Activated CD8-positive, alpha-beta memory T cell treated with anti-CD3 and anti-CD28 coated beads for 4 hours (primary cell): Measurements from ENCODE around the gene XIRP2.

Experiments
- DNase-seq, 2 donors: peaks; one replicate each; pipeline ENCODE4 v3.0.0-alpha.2; 2020; ENCODE audit warnings: low read depth in 2 of 2

The XIRP2 gene

GRCh38 chr2:166888180-166888579, at the start of gene XIRP2:
TSS of gene XIRP2 (plus strand) at chr2:166888480. CDS start at chr2:166903483, 15,003 bp downstream.
- DNase-seq, result no peak

DNA sequence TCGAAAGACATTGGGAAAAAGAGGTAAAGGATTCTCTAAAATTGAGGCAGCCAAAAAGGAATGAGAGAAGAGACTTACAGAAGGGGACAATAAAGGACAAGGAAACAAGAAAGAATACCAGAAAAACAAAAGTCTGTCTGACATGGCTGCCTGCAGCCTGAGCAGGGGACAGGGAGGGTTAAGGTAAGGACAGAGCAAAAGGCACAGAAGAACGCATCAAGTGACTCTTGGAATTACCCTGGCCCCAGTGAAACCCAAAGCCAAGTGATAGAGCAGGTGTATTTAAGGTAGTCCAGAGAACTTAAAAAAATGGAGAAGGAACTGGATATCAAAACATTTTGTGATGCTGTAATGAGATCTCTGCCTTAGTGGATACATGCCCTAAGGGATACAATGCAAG, 47.1 kb upstream of the XIRP2 start:
- DNase-seq, result no peak

DNA sequence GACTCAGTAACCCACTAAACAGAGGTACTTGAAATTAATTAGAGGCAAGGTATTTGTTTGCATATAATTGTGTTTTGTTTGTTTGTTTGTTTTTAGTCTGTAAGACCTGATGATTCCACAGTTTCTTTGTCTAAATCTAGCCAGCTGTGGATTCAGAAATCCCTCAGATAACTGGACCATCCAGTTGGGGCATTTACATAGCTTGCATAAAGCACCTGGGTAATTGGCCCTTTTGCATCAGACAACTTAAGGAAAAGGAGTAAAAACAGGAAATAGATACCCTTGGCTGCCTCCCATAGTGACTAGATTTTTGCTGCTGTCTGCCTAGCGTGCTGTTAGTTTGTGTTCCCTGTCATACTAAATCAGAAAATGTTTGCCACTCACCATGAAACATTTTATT, 46.6 kb upstream of the XIRP2 start:
- no peak for DNase-seq

DNA sequence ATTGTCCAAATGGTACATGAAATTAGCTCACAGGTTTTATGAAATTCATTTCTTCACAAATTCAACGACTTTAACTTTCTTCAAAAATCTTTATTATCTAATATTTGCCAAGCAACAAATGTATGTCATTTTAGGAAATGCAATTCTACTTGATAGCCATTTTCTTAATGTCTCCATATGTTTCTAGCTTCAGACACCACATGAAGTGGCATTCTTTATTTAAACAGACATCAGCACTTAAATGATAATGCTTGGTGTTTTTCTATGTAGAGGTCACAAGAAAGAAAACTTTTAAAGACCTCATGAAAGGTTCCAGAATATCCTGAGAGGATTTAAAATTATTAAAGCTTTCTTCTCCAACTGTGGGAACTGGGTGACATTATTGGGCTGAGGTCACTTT, 44.2 kb upstream of the XIRP2 start:
- no peak for DNase-seq

DNA sequence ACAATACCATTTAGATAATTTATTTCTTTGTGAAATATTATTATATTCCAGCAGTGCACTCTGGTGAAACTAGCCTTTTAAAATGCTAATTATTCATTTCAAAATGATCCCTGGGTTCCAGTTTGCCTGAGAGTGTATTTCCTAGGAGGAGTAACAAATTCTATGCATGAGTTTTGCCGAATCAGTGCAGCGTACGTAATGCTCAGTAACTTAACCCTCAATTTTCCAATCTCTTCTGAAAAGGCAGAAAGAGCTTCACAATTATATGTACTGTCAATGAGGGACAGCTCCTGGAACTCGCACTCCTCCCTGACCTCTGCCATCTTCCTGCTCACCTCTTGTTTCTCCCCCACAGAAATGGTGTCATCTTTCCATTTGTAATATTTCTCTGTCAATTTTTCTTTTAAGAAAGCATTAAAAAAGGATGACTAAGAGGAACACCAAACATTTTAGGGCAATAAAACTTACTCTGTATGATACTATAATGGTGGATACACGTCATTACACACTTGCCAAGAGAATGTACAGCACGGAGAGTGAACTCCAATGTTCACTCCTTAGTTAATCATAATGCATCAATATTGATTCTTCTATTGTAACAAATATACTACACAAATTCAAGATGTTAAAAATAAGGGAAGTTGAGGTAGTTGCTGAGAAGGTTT, 25.7 kb upstream of the XIRP2 start:
- no peak for DNase-seq

- DNase-seq, result no peak
Observed at GRCh38 chr2:166867874-166868514, 20.3 kb upstream of the XIRP2 start.

DNA sequence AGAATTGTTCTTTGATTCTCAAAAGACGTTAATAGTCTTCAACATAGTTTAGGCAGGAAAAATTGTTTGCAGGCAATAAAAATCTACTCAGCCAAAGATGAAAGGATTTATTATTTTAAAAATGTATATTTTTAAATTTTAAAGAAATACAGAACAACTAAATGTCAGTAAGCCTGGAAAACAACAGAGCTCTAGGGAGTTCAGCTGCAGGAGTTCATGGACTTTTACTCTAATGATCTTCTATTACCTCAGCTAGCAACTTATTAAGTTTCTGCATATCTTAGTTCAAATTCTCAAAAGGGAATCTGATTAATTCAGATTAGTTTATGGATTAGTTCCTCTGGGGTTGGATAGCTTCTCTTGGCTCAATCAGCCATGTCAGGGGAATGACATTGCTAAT, 17.9 kb upstream of the XIRP2 start:
- no peak for DNase-seq

GRCh38 chr2:166881177-166881576, 7.1 kb upstream of the XIRP2 start:
- DNase-seq, result no peak

DNA sequence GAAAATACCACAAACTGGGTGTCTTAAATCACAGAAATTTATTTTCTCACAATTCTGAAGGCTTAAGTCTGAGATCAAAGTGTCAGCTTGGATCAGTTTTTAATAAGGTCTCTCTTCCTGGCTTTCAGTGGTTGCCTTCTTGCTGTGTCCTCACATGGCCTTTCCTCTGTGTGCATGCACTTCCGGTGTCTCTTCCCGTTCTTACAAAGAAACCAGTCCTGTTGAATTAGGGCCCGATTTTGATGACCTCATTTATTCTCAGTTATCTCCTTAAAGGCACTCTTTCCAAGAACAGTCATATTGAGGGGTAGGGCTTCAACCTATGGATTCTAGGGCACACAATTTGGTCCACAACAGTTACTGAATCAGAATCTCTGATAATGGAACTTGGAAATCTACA, 5.4 kb upstream of the XIRP2 start:
- no peak for DNase-seq

- DNase-seq, result no peak
Observed at GRCh38 chr2:166891727-166892126, 3.4 kb downstream of the XIRP2 start.

- no peak for DNase-seq
Observed at GRCh38 chr2:166892397-166892796, 4.1 kb downstream of the XIRP2 start.

- no peak for DNase-seq
Observed at GRCh38 chr2:166895243-166895642, 7.0 kb downstream of the XIRP2 start.

DNA sequence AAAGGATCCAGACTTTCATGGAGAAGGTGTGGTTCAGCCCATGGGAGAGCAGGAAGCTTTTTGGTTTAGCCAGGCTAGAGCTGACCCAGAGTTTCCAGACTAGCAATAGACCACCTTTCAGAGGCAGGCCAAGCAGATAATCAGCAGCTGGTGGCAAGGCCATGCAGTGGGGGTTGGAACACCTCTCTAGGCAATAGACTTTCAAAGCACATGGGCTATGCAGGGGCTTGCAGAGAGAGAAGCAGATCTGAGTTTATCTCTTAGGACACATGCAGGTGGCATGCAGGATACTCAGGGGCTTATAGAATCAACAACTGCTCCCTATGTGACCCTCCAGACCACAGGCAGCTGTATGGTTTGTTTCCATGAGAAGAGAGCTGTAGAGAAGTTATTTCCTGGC, 9.4 kb downstream of the XIRP2 start:
- DNase-seq, result no peak

GRCh38 chr2:166899676-166900075, 11.4 kb downstream of the XIRP2 start:
- no peak for DNase-seq

GRCh38 chr2:166900700-166901099, 12.4 kb downstream of the XIRP2 start:
- no peak for DNase-seq

DNA sequence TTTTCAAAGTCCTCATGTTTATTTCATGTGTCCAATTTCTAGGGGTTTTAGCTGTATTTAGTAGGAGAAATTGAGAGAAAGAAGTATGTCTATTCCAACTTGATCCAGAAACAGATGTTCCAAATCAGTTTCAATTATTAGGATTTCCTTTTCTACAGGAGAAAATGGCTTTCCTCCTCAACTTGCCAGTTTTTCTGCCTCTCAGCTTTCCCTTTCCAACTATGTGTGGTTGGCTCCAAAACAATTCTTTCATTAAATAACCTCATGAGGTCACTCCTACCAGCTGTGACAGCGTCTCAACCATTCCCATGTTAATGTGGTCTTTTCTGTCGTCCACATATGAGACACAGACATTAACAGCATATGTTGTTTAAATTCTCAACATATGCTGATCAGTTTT, 13.1 kb downstream of the XIRP2 start:
- no peak for DNase-seq

GRCh38 chr2:166916987-166917386, 28.7 kb downstream of the XIRP2 start:
- DNase-seq, result no peak

DNA sequence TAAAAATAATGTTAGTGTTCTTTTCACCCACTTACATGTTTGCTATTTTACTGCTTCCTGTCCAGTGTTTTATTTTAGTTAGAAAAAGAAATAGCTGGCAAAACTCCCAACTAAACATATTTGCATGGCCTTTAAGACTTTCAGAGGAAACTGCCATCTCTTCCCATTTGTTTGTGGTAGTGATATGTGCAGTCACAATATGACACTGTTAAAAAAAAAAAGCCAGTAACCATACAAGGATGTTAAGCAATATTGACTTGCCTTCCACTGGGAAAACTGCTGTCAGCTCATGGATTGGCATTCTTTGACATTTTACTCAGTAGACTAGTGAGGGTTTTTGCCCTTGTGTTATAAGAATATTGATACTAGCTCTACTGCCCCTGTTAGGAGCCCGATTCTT, 29.1 kb downstream of the XIRP2 start:
- DNase-seq, result no peak

GRCh38 chr2:166921261-166921896, 33.1 kb downstream of the XIRP2 start:
- no peak for DNase-seq

DNA sequence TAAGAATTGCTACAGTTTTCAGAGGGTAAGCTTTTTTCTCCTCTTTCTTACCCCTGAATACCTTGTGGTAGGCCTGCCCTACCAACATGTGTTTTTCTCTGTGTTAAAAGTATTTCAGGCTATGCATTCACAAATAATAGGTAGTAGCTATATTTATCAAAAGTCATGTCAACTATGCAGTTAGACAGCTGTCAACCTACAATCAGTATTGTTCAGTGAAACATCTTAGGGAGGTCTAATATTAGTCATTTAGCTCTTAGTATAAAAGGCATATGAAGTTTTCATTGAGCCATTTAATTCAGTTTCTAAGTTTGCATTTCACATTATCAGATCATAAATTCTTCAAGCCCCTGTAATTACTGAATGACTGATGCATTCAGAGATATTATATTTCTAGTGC, 36.7 kb downstream of the XIRP2 start:
- DNase-seq, result no peak

DNA sequence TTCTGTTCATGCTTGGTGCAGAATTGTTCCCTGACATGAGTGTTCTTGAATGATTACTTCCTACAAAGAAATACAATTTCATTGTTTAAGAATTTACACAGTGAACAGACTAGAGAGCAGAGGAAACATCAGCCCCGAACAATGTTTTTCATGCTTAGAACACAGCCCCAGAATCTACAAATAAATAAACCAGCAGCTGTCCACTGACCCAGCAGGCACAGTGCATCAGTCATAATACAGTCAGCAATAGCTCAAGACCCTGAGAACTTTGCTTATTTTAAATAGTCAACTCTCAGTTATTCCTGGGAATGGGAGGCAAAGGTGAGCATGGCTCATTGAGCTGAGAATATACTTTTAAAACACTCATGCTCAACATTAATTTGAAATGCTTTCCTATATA, 38.4 kb downstream of the XIRP2 start:
- no peak for DNase-seq

DNA sequence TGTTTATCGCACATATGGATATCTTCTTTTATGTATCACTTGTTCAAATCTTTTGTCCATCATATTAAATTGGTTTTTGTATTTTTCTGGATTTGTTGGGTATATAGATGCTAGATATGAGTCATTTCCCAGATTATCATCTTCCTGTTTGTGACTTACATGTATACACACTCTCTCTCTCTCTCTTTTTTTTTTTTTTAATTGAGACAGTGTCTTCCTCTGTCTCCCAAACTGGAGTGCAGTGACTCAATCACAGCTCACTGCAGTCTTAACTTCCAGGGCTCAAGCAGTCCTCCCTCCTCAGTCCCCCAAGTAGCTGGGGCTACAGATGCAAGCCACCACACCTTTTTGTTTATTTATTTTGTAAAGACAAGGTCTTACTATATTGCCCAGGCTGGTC, 43.8 kb downstream of the XIRP2 start:
- no peak for DNase-seq

GRCh38 chr2:166934817-166935216, 46.5 kb downstream of the XIRP2 start:
- no peak for DNase-seq
